ENCODE results near the gene UGT2B7. TPM values are rescaled to one million over a fixed set of nuclear protein-coding genes. Genes with fewer than 3 reads are reported as not detected.
"Not testable (repeated sequence)": the region's sequence is repeated elsewhere in the genome, so short reads cannot be mapped to it uniquely, and the experiment has no call there.

The UGT2B7 gene
- total RNA-seq, 1 donor from 2014 or later = not detected

GRCh38 chr4:69092980-69093568, 3.2 kb upstream of the UGT2B7 start:
- no peaks in the 10 kb centered on the region for H3K27me3 Mint-ChIP-seq (ENCODE audit: low read depth)
- peaks cover 1% of the 10 kb centered on the region for H3K36me3 Mint-ChIP-seq
- H3K4me1 Mint-ChIP-seq = no peaks in the 10 kb centered on the region
- TF ChIP-seq CTCF (IDR thresholded peaks at IDR 0.05; ENCODE audit: unreplicated experiment) = no peak
- no peak overlapping the region for H3K27ac Mint-ChIP-seq
- peaks cover 6% of the 10 kb centered on the region for H3K9me3 Mint-ChIP-seq
- H3K4me3 Mint-ChIP-seq = no peak overlapping the region
- no peak for DNase-seq (ENCODE audit: low spot score in 2 of 2, unreplicated experiment in 2 of 2)

- no peaks in the 10 kb centered on the region for H3K27me3 Mint-ChIP-seq (ENCODE audit: low read depth)
- H3K36me3 Mint-ChIP-seq = peaks cover 1% of the 10 kb centered on the region
- DNase-seq (ENCODE audit: low spot score in 2 of 2, unreplicated experiment in 2 of 2) = no peak
- peaks cover 4% of the 10 kb centered on the region for H3K9me3 Mint-ChIP-seq
- H3K27ac Mint-ChIP-seq = no peak overlapping the region
- no peak for TF ChIP-seq CTCF (IDR thresholded peaks at IDR 0.05; ENCODE audit: unreplicated experiment)
- H3K4me1 Mint-ChIP-seq = no peaks in the 10 kb centered on the region
- no peak overlapping the region for H3K4me3 Mint-ChIP-seq
Measured at GRCh38 chr4:69093681-69094080, 2.6 kb upstream of the UGT2B7 start.

- Mint-ChIP-seq H3K27ac (no peak overlapping the region), H3K27me3 (ENCODE audit: low read depth) (no peaks in the 10 kb centered on the region), H3K4me1 (no peaks in the 10 kb centered on the region), H3K36me3 (no peaks in the 10 kb centered on the region), H3K9me3 (no peaks in the 10 kb centered on the region), H3K4me3 (no peak overlapping the region)
- no peak for DNase-seq (ENCODE audit: low spot score in 2 of 2, unreplicated experiment in 2 of 2)
- TF ChIP-seq CTCF (IDR thresholded peaks at IDR 0.05; ENCODE audit: unreplicated experiment) = no peak
Measured at GRCh38 chr4:69095301-69095731, 958 bp upstream of the UGT2B7 start.

DNA sequence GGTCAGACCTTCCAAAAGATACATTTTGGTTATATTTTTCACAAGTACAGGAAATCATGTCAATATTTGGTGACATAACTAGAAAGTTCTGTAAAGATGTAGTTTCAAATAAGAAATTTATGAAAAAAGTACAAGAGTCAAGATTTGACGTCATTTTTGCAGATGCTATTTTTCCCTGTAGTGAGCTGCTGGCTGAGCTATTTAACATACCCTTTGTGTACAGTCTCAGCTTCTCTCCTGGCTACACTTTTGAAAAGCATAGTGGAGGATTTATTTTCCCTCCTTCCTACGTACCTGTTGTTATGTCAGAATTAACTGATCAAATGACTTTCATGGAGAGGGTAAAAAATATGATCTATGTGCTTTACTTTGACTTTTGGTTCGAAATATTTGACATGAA, 536 bp downstream of the UGT2B7 start:
- no peak for TF ChIP-seq CTCF (IDR thresholded peaks at IDR 0.05; ENCODE audit: unreplicated experiment)
- no peaks in the 10 kb centered on the region for H3K9me3 Mint-ChIP-seq
- no peak overlapping the region for H3K4me3 Mint-ChIP-seq
- H3K27ac Mint-ChIP-seq = no peak overlapping the region
- DNase-seq (ENCODE audit: low spot score in 2 of 2, unreplicated experiment in 2 of 2) = no peak
- H3K27me3 Mint-ChIP-seq (ENCODE audit: low read depth) = no peaks in the 10 kb centered on the region
- no peaks in the 10 kb centered on the region for H3K36me3 Mint-ChIP-seq
- no peaks in the 10 kb centered on the region for H3K4me1 Mint-ChIP-seq

DNA sequence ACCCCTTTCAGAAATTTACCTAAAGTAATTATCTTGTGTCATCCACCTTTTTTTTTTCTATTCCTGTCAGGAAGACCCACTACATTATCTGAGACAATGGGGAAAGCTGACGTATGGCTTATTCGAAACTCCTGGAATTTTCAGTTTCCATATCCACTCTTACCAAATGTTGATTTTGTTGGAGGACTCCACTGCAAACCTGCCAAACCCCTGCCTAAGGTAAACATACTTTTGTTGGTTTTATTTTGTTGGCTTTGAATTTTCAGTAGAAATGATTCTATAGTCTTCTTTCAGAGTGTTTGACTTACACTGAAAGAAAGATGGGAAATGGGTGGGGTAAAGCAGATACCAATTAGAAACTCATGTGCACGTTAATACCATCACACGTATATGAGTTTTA, 2.2 kb downstream of the UGT2B7 start:
- Mint-ChIP-seq H3K27me3 (ENCODE audit: low read depth) (no peaks in the 10 kb centered on the region), H3K9me3 (no peaks in the 10 kb centered on the region), H3K4me3 (no peak overlapping the region), H3K4me1 (no peaks in the 10 kb centered on the region), H3K27ac (no peak overlapping the region), H3K36me3 (no peaks in the 10 kb centered on the region)
- no peak for DNase-seq (ENCODE audit: low spot score in 2 of 2, unreplicated experiment in 2 of 2)
- TF ChIP-seq CTCF (IDR thresholded peaks at IDR 0.05; ENCODE audit: unreplicated experiment) = no peak

DNA sequence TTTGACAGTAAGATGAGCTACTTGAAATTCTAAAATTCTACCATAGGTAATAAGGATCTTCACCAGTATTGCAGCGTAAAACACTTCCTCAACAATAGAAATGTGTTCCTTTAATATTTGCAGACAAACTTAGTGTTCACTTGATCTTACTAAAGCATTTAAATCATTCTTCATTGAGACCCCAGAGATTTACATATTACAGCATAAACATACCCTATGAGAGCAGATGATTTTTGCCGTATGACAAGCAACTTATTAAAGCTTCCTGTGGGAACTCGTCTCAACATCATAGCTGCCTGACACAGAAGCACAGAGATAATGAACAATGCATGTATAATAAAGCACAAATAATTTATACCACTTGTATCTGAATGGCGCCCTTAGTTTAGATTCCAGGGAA, 3.6 kb downstream of the UGT2B7 start:
- Mint-ChIP-seq H3K4me1 (no peaks in the 10 kb centered on the region), H3K27me3 (ENCODE audit: low read depth) (no peaks in the 10 kb centered on the region), H3K36me3 (no peaks in the 10 kb centered on the region), H3K27ac (no peak overlapping the region), H3K4me3 (no peak overlapping the region), H3K9me3 (no peaks in the 10 kb centered on the region)
- TF ChIP-seq CTCF (IDR thresholded peaks at IDR 0.05; ENCODE audit: unreplicated experiment) = no peak
- no peak for DNase-seq (ENCODE audit: low spot score in 2 of 2, unreplicated experiment in 2 of 2)

DNA sequence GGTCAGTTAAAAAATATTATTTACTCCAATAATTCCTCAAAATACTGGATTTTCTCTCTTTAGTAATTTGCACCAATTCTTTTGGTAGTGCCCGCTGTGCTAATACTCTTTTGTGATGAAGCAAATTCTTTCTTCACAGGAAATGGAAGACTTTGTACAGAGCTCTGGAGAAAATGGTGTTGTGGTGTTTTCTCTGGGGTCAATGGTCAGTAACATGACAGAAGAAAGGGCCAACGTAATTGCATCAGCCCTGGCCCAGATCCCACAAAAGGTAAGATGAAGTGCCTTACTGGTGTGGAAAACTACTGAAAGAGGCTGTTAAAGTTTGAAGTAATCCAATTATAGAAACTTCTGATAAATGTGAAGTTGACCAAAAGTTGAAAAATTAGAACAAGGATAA, 6.4 kb downstream of the UGT2B7 start:
- not testable (repeated sequence) for H3K27me3 Mint-ChIP-seq (ENCODE audit: low read depth); H3K36me3 Mint-ChIP-seq; H3K9me3 Mint-ChIP-seq; H3K4me1 Mint-ChIP-seq; H3K27ac Mint-ChIP-seq; DNase-seq (ENCODE audit: low spot score in 2 of 2, unreplicated experiment in 2 of 2); H3K4me3 Mint-ChIP-seq
